DND-41 (cell line): ENCODE results near the gene RBMX.
"Not testable (repeated sequence)": the region's sequence is repeated elsewhere in the genome, so short reads cannot be mapped to it uniquely, and the experiment has no call there.

Source experiments
- ATAC-seq: fragments of 200-7000 bp; cut with Tn5 transposase; 3 replicates; pipeline ENCODE4 v1.9.1; 2021; ENCODE audit warnings: low read depth; ENCODE audit not compliant: insufficient read depth
- DNase-seq: peaks from one replicate; pipeline ENCODE4 v3.0.0-alpha.2; 2020
- H2AFZ ChIP-seq: 2 replicates; pipeline ENCODE4 v1.6.0; 2012; ENCODE audit warnings: low read depth, low read length
- H3K27ac ChIP-seq: 2 replicates; pipeline ENCODE4 v1.5.1; 2012; ENCODE audit warnings: low read length, inconsistent platforms
- H3K27me3 ChIP-seq: fragments of 200-600 bp; sonication (generic); 2 replicates; pipeline ENCODE4 v1.6.0; 2012; ENCODE audit warnings: low read length, mild to moderate bottlenecking, inconsistent platforms; ENCODE audit not compliant: insufficient read depth, poor library complexity
- H3K36me3 ChIP-seq: 2 replicates; pipeline ENCODE4 v1.5.1; 2012; ENCODE audit warnings: low read length, inconsistent platforms; ENCODE audit not compliant: insufficient read depth
- H3K4me1 ChIP-seq: 2 replicates; pipeline ENCODE4 v1.5.1; 2012; ENCODE audit warnings: mild to moderate bottlenecking, low read length; ENCODE audit not compliant: insufficient read depth
- H3K4me2 ChIP-seq: 2 replicates; pipeline ENCODE4 v1.6.0; 2012; ENCODE audit warnings: mild to moderate bottlenecking, moderate library complexity, low read length, inconsistent platforms; ENCODE audit not compliant: insufficient read depth
- H3K4me3 ChIP-seq, 2 experiments: fragments of 200-600 bp in 1 of 2; shearing (Covaris generic) in 1 of 2; 2 replicates each; pipeline ENCODE4 v1.5.1; 2012 to 2016; ENCODE audit warnings: inconsistent platforms in 2 of 2, low read length in 2 of 2, mild to moderate bottlenecking in 2 of 2, low read depth in 1 of 2, moderate library complexity in 1 of 2
- H3K79me2 ChIP-seq: 2 replicates; pipeline ENCODE4 v1.6.0; 2012; ENCODE audit warnings: low read length, inconsistent platforms; ENCODE audit not compliant: insufficient read depth
- H3K9ac ChIP-seq: 2 replicates; pipeline ENCODE4 v1.6.0; 2012; ENCODE audit warnings: low read depth, mild to moderate bottlenecking, inconsistent platforms, low read length, moderate library complexity
- H3K9me3 ChIP-seq: 2 replicates; pipeline ENCODE4 v1.5.1; 2012; ENCODE audit warnings: low read length, moderate library complexity, mild to moderate bottlenecking, inconsistent platforms; ENCODE audit not compliant: insufficient read depth, severe bottlenecking
- H4K20me1 ChIP-seq: 2 replicates; pipeline ENCODE4 v1.6.0; 2012; ENCODE audit warnings: low read length; ENCODE audit not compliant: insufficient read depth
- CTCF ChIP-seq: IDR thresholded peaks from 2 replicates; pipeline ENCODE4 v1.5.1; 2012; ENCODE audit warnings: borderline replicate concordance, low read length, moderate library complexity, mild to moderate bottlenecking; ENCODE audit not compliant: poor library complexity, severe bottlenecking; ENCODE audit errors: extremely low read depth
- EZH2 ChIP-seq: IDR thresholded peaks from 3 replicates; pipeline ENCODE4 v1.6.1; 2012; ENCODE audit warnings: borderline replicate concordance, low read depth, mild to moderate bottlenecking, moderate library complexity, low read length, inconsistent platforms; ENCODE audit not compliant: severe bottlenecking

Gene RBMX

GRCh38 chrX:136878423-136878822, 2.1 kb downstream of the RBMX start:
- H3K4me2 ChIP-seq, result peak overlapping the region; percentile 86
- peaks cover 67% of the 10 kb centered on the region for H3K79me2 ChIP-seq
- H3K4me1 ChIP-seq, result peaks cover 41% of the 10 kb centered on the region
- peaks cover 39% of the 10 kb centered on the region for H4K20me1 ChIP-seq
- peaks cover 66% of the 10 kb centered on the region for H3K36me3 ChIP-seq
- peak overlapping the region; percentile 100 for H3K27ac ChIP-seq
- DNase-seq (no peak), ATAC-seq (no peak)
- H3K9ac ChIP-seq, result peak overlapping the region; percentile 98
- H3K9me3 ChIP-seq, result no peaks in the 10 kb centered on the region
- H3K4me3 ChIP-seq, result peak overlapping the region; percentile 93 to 96; a peak in 3 of 4 replicates
- no peaks in the 10 kb centered on the region for H3K27me3 ChIP-seq
- H2AFZ ChIP-seq, result no peak overlapping the region
- TF ChIP-seq EZH2 (no peak), CTCF (no peak)

GRCh38 chrX:136874114-136874513, 6.4 kb downstream of the RBMX start:
- not testable (repeated sequence) for H2AFZ ChIP-seq, H3K27ac ChIP-seq, H3K4me2 ChIP-seq, ATAC-seq, H3K27me3 ChIP-seq, DNase-seq, H3K9me3 ChIP-seq, H3K9ac ChIP-seq, H3K4me3 ChIP-seq
- Histone ChIP-seq H3K36me3 (peaks cover 99% of the 10 kb centered on the region), H3K79me2 (peaks cover 79% of the 10 kb centered on the region), H4K20me1 (peaks cover 45% of the 10 kb centered on the region), H3K4me1 (peaks cover 46% of the 10 kb centered on the region)

- peaks cover 76% of the 10 kb centered on the region for H3K79me2 ChIP-seq
Observed at GRCh38 chrX:136873210-136873609, 7.3 kb downstream of the RBMX start.

GRCh38 chrX:136872091-136872700, 8.3 kb downstream of the RBMX start:
- no peak overlapping the region for H3K27ac ChIP-seq
- peaks cover 99% of the 10 kb centered on the region for H3K36me3 ChIP-seq
- peaks cover 34% of the 10 kb centered on the region; the same call in 1 of the 2 replicates for H4K20me1 ChIP-seq
- TF ChIP-seq CTCF (no peak), EZH2 (no peak)
- H3K4me3 ChIP-seq, result no peak overlapping the region
- peak overlapping the region; percentile 31; the same call in 1 of the 2 replicates for H3K4me2 ChIP-seq
- H3K9ac ChIP-seq, result no peak overlapping the region
- DNase-seq (no peak), ATAC-seq (no peak)
- H3K4me1 ChIP-seq, result peaks cover 34% of the 10 kb centered on the region
- H3K9me3 ChIP-seq, result no peaks in the 10 kb centered on the region
- no peak overlapping the region for H2AFZ ChIP-seq
- H3K79me2 ChIP-seq, result peaks cover 66% of the 10 kb centered on the region
- no peaks in the 10 kb centered on the region for H3K27me3 ChIP-seq

More at GRCh38 chrX:136873210-136873609, 7.3 kb downstream of the RBMX start:
- H3K27me3 ChIP-seq, H3K9ac ChIP-seq, ATAC-seq, H2AFZ ChIP-seq, DNase-seq, H3K27ac ChIP-seq, H3K4me3 ChIP-seq, H3K9me3 ChIP-seq, H3K4me2 ChIP-seq: not testable (repeated sequence)
- peaks cover 99% of the 10 kb centered on the region for H3K36me3 ChIP-seq
- H4K20me1 ChIP-seq, result peaks cover 41% of the 10 kb centered on the region; the same call in 1 of the 2 replicates
- peaks cover 42% of the 10 kb centered on the region for H3K4me1 ChIP-seq
